ENCODE data around the gene AFAP1L1.

The AFAP1L1 gene

GRCh38 chr5:149338364-149338763 is 66.7 kb downstream of the AFAP1L1 start:
- DNase-seq (ENCODE audit: extremely low read depth, low read depth) = no peak
- no peak for TF ChIP-seq CTCF (IDR thresholded peaks at IDR 0.05; ENCODE audit: low read depth, low read length)

GRCh38 chr5:149340920-149341319 is 69.3 kb downstream of the AFAP1L1 start:
- TF ChIP-seq CTCF (IDR thresholded peaks at IDR 0.05; ENCODE audit: low read depth, low read length) = no peak
- DNase-seq (ENCODE audit: extremely low read depth, low read depth) = no peak

- TF ChIP-seq CTCF (IDR thresholded peaks at IDR 0.05; ENCODE audit: low read depth, low read length) = no peak
- DNase-seq (ENCODE audit: extremely low read depth, low read depth) = no peak
Measured at GRCh38 chr5:149341876-149342275, 70.2 kb downstream of the AFAP1L1 start.

GRCh38 chr5:149344151-149344550 is 72.5 kb downstream of the AFAP1L1 start:
- DNase-seq (ENCODE audit: extremely low read depth, low read depth) = no peak
- no peak for TF ChIP-seq CTCF (IDR thresholded peaks at IDR 0.05; ENCODE audit: low read depth, low read length)

- peak; percentile 94 for DNase-seq (ENCODE audit: extremely low read depth, low read depth)
- no peak for TF ChIP-seq CTCF (IDR thresholded peaks at IDR 0.05; ENCODE audit: low read depth, low read length)
Measured at GRCh38 chr5:149345147-149345891, 73.7 kb downstream of the AFAP1L1 start, which contains the start of gene GRPEL2. Gene GRPEL2, plus strand, starts transcription at chr5:149345499. Its CDS starts 41 bp downstream, at chr5:149345540.

- DNase-seq (ENCODE audit: extremely low read depth, low read depth) = no peak
- no peak for TF ChIP-seq CTCF (IDR thresholded peaks at IDR 0.05; ENCODE audit: low read depth, low read length)
Measured at GRCh38 chr5:149345892-149346222, 74.2 kb downstream of the AFAP1L1 start.

- no peak for TF ChIP-seq CTCF (IDR thresholded peaks at IDR 0.05; ENCODE audit: low read depth, low read length)
- DNase-seq (ENCODE audit: extremely low read depth, low read depth) = no peak
Measured at GRCh38 chr5:149348518-149348917, 76.9 kb downstream of the AFAP1L1 start.
